ENCODE measurements around the gene IL12B. TPM values are rescaled to one million over a fixed set of nuclear protein-coding genes. Genes with fewer than 3 reads are reported as not detected.

IL12B gene
- total RNA-seq, 1 donor from 2014 or later, result not detected

Other genes with a start within 250 kb of the IL12B start
- gene EBF1, start 230.6 kb downstream of the IL12B start, total RNA-seq, result not detected in 2 replicates
- 179 TPM in 2 replicates for gene RNF145, start 120.9 kb downstream of the IL12B start, total RNA-seq
- gene UBLCP1, start 67.2 kb downstream of the IL12B start, total RNA-seq, result 30.8 and 32.3 TPM in 2 replicates

All from activated T-helper 1 cell treated with anti-CD3 and anti-CD28 coated beads, Interleukin-12 subunit alpha, Interleukin-12 subunit beta, Interleukin-2, Interleukin-4 antibody, amounts not matched to agents 30 ng/mL and 10 ng/mL and 1 ng/mL, durations not matched to agents 14 hours and 24 hours and 36 hours (primary cell).